Measurements from ENCODE around the gene KNOP1. TPM values are rescaled to one million over a fixed set of nuclear protein-coding genes. Genes with fewer than 3 reads are reported as not detected.
A peak's percentile ranks its signal among the peaks of the same experiment; 100 is the strongest.

The KNOP1 gene
- total RNA-seq, 1 donor from 2014 or later: 6.7 TPM

GRCh38 chr16:19760356-19761060 is 42.5 kb upstream of the KNOP1 start:
- H3K4me1 ChIP-seq: peaks cover 41% of the 10 kb centered on the region
- no peaks in the 10 kb centered on the region for H3K27me3 ChIP-seq (ENCODE audit: low read depth)
- H3K36me3 ChIP-seq: no peaks in the 10 kb centered on the region
- no peaks in the 10 kb centered on the region for H3K9me3 ChIP-seq (replicated peaks)
- H3K4me3 ChIP-seq: no peak overlapping the region
- intact Hi-C loops (cut with micrococcal nuclease): no loop called here
- DNase-seq: no peak
- peak overlapping the region; percentile 80 for H3K27ac ChIP-seq (replicated peaks)
- no peak for TF ChIP-seq CTCF (IDR thresholded peaks at IDR 0.05; ENCODE audit: borderline replicate concordance)

DNA sequence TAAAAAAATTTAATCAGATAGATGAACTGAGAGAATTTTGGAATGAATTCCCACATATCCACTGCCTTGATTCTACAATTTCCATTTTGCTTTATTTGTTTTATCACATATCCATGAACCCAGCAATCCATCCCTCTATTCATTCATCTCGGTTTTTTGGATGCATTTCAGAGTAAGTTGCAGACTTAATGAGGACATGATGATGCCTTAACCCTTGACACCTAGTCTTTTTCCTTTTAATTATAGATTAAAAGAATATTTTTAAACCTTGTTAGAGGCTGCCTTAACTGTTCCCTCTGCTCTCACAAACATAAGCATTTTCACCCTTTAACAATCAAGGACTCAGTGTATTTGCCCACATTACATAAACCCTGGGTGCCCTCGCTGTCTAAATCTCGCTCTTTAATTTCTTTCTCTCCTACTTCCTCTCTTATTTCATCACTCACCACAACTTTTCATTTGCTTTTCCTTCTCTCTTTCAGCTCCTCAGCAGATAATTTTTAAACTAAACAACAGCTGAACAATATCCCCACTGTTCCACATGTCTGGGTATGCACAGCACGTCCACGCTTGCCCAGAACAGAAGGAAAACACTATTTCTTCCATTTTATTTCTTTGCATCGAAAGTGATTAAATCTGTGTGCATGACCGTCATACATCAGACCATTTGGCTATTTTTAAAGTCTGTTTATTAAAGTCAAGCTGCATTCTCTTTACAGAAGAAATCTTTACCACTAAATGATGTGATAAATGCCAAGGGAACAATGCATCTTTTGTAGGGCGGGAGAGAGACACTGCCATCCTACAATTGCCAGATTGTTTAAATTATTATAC is 40.0 kb upstream of the KNOP1 start:
- TF ChIP-seq CTCF (IDR thresholded peaks at IDR 0.05; ENCODE audit: borderline replicate concordance): no peak
- no peak overlapping the region for H3K27ac ChIP-seq (replicated peaks)
- H3K27me3 ChIP-seq (ENCODE audit: low read depth): no peaks in the 10 kb centered on the region
- peaks cover 47% of the 10 kb centered on the region for H3K4me1 ChIP-seq
- no peaks in the 10 kb centered on the region for H3K9me3 ChIP-seq (replicated peaks)
- intact Hi-C loops (cut with micrococcal nuclease): no loop called here
- no peak overlapping the region for H3K4me3 ChIP-seq
- no peak for DNase-seq
- H3K36me3 ChIP-seq: no peaks in the 10 kb centered on the region

- no peak overlapping the region for H3K4me3 ChIP-seq
- peak overlapping the region; percentile 13 for H3K27ac ChIP-seq (replicated peaks)
- peaks cover 53% of the 10 kb centered on the region for H3K4me1 ChIP-seq
- DNase-seq: no peak
- TF ChIP-seq CTCF (IDR thresholded peaks at IDR 0.05; ENCODE audit: borderline replicate concordance): no peak
- no peaks in the 10 kb centered on the region for H3K27me3 ChIP-seq (ENCODE audit: low read depth)
- H3K9me3 ChIP-seq (replicated peaks): no peaks in the 10 kb centered on the region
- intact Hi-C loops (cut with micrococcal nuclease): no loop called here
- no peaks in the 10 kb centered on the region for H3K36me3 ChIP-seq
Observed at GRCh38 chr16:19757026-19757425, 39.0 kb upstream of the KNOP1 start.

GRCh38 chr16:19755268-19755667 is 37.2 kb upstream of the KNOP1 start:
- Histone ChIP-seq H3K9me3 (replicated peaks) (no peaks in the 10 kb centered on the region), H3K36me3 (no peaks in the 10 kb centered on the region), H3K27ac (replicated peaks) (peak overlapping the region; percentile 87), H3K4me1 (peaks cover 59% of the 10 kb centered on the region), H3K27me3 (ENCODE audit: low read depth) (no peaks in the 10 kb centered on the region), H3K4me3 (no peak overlapping the region)
- no peak for TF ChIP-seq CTCF (IDR thresholded peaks at IDR 0.05; ENCODE audit: borderline replicate concordance)
- intact Hi-C loops (cut with micrococcal nuclease): no loop called here
- no peak for DNase-seq

GRCh38 chr16:19754644-19755036 is 36.6 kb upstream of the KNOP1 start:
- H3K9me3 ChIP-seq (replicated peaks): no peaks in the 10 kb centered on the region
- intact Hi-C loops (cut with micrococcal nuclease): no loop called here
- no peak overlapping the region for H3K4me3 ChIP-seq
- DNase-seq: no peak
- peaks cover 66% of the 10 kb centered on the region for H3K4me1 ChIP-seq
- no peaks in the 10 kb centered on the region for H3K27me3 ChIP-seq (ENCODE audit: low read depth)
- H3K36me3 ChIP-seq: no peaks in the 10 kb centered on the region
- no peak for TF ChIP-seq CTCF (IDR thresholded peaks at IDR 0.05; ENCODE audit: borderline replicate concordance)
- peak overlapping the region; percentile 87 for H3K27ac ChIP-seq (replicated peaks)
